ENCODE data around the gene GRAMD2B. TPM values are rescaled to one million over a fixed set of nuclear protein-coding genes. Genes with fewer than 3 reads are reported as not detected.
A peak's percentile ranks its signal among the peaks of the same experiment; 100 is the strongest.

Gene GRAMD2B
- total and polyA plus RNA-seq, 2 of the 8 experiments (the other 6 are each of a cell fraction or from before 2014, with no cell fraction given) = 6.4 to 9.4 TPM

- Histone ChIP-seq H3K23ac (ENCODE audit: insufficient read length) (no peak overlapping the region), H3K9me3 (ENCODE audit: insufficient read depth in 2 of 2, low read depth in 1 of 2, low read length in 1 of 2) (no peaks in the 10 kb centered on the region), H2AK5ac (ENCODE audit: low read depth, low read length) (no peak overlapping the region), H4K20me1 (replicated peaks in 1 of 2; ENCODE audit: control insufficient read depth in 1 of 2, insufficient read depth in 2 of 2, low read length in 2 of 2) (no peaks in the 10 kb centered on the region), H2BK5ac (ENCODE audit: low read depth, low read length) (no peak overlapping the region), H4K8ac (ENCODE audit: extremely low read depth, insufficient read depth, low read length) (no peak overlapping the region), H3K27ac (ENCODE audit: low read depth, low read length) (no peak overlapping the region), H3K14ac (ENCODE audit: insufficient read length) (no peak overlapping the region), H2BK12ac (ENCODE audit: low read depth, low read length) (no peak overlapping the region), H3K4ac (replicated peaks; ENCODE audit: insufficient read length, low read depth, low read length) (no peak overlapping the region), H2BK120ac (replicated peaks; ENCODE audit: low read depth, low read length) (no peak overlapping the region), H4K5ac (ENCODE audit: insufficient read length, low read depth, low read length) (no peak overlapping the region), H3K4me3 (ENCODE audit: extremely low read depth in 1 of 4, insufficient read depth in 2 of 4, low read depth in 3 of 4, low read length in 4 of 4) (no peak overlapping the region), H4K91ac (replicated peaks; ENCODE audit: insufficient read length, low read length) (no peak overlapping the region), H3K4me1 (replicated peaks in 1 of 4; ENCODE audit: control insufficient read depth in 3 of 4, insufficient read depth in 4 of 4, low read length in 3 of 4) (peaks cover 0 to 3% (median 0%) of the 10 kb centered on the region in 4 experiments; a peak in 1 of 7 replicates), H3K23me2 (ENCODE audit: low read depth, low read length) (no peaks in the 10 kb centered on the region), H2AFZ (ENCODE audit: low read length) (no peak overlapping the region), H3K79me1 (ENCODE audit: low read depth, low read length) (no peaks in the 10 kb centered on the region), H3K36me3 (ENCODE audit: control insufficient read depth in 2 of 4, insufficient read depth in 4 of 4, low read length in 3 of 4) (no peaks in the 10 kb centered on the region), H2BK20ac (ENCODE audit: low read length) (no peak overlapping the region), H3K79me2 (ENCODE audit: control insufficient read depth in 1 of 2, insufficient read depth in 2 of 2, low read length in 2 of 2) (no peaks in the 10 kb centered on the region), H3K4me2 (ENCODE audit: insufficient read depth in 1 of 2, low read depth in 2 of 2, low read length in 2 of 2) (no peak overlapping the region), H2BK15ac (ENCODE audit: low read length) (no peak overlapping the region), H3K9ac (replicated peaks in 1 of 4; ENCODE audit: extremely low read depth in 1 of 4, low read depth in 3 of 4, low read length in 3 of 4) (no peak overlapping the region), H3K18ac (ENCODE audit: extremely low read depth, low read length) (no peak overlapping the region), H3K56ac (replicated peaks; ENCODE audit: insufficient read length, low read depth, low read length) (no peak overlapping the region), H3K27me3 (replicated peaks in 1 of 4; ENCODE audit: control insufficient read depth in 3 of 4, extremely low read depth in 1 of 4, insufficient read depth in 3 of 4, low read length in 3 of 4) (no peaks in the 10 kb centered on the region)
- WGBS, 2 experiments (ENCODE audit: extremely low coverage in 1 of 2, insufficient coverage in 1 of 2, insufficient read length in 1 of 2, insufficient replicate concordance in 2 of 2, low coverage in 1 of 2, low lambda C conversion rate in 2 of 2, missing lambda C conversion rate in 1 of 2) = 96% methylated on average over 4 of the region's 4 CpGs; no CpG with 5 or more reads in 1 of the 2 experiments
- FAIRE-seq (no peak), DNase-seq (ENCODE audit: low read depth in 1 of 2, low spot score in 2 of 2) (no peak)
- POLR2A ChIA-PET (ENCODE audit: partially characterized antibody) = no interaction called here
- CTCF ChIA-PET (ENCODE audit: partially characterized antibody) = interaction anchor here (11.4 kb wide), 1 partner anchor 14 kb away, joined by 87 read pairs; no protein-coding TSS in a partner anchor
- TF ChIP-seq SRF (IDR thresholded peaks at IDR 0.05; ENCODE audit: low read depth, low read length) = peak; percentile 53; the same call in 1 of the 2 replicates
- TF ChIP-seq HDAC6 (IDR thresholded peaks at IDR 0.05; ENCODE audit: low read depth, low read length) = no peak
Observed at GRCh38 chr5:126514131-126514557, 90.9 kb downstream of the GRAMD2B start.

Data from H1 (cell line).